GM19467 (cell line): Measurements from ENCODE around the gene SH3BP5L.
"Not testable (repeated sequence)": the region's sequence is repeated elsewhere in the genome, so short reads cannot be mapped to it uniquely, and the experiment has no call there.

ENCODE experiments used
- ATAC-seq: cut with Tn5 transposase; IDR thresholded peaks from one replicate; pipeline ENCODE4 v1.9.1; 2021; ENCODE audit warnings: mild to moderate bottlenecking, moderate library complexity; ENCODE audit not compliant: unreplicated experiment

The SH3BP5L gene

GRCh38 chr1:248810727-248811513, 14.8 kb downstream of the SH3BP5L start:
- no peak for ATAC-seq

- no peak for ATAC-seq
Measured at GRCh38 chr1:248810000-248810726, 15.6 kb downstream of the SH3BP5L start.

DNA sequence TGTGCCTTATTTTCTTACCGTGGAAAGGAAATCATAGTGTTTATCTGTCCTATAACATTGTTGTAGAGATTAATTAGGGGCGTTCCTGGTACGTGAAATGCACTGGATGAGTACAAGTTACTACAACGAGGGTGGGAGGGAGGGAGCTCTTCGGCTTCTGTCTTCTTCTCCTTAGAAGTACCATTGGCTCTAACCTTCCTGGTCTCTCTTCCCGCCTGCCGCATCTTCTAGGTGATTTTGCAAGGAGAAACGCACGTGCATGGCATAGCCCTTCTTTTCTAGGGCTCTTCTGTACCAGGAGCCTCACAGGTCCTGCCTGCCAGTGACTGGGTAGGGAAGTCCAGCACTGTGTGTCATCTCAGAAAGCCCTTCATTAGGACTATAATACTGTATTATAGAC, 16.8 kb downstream of the SH3BP5L start:
- no peak for ATAC-seq

DNA sequence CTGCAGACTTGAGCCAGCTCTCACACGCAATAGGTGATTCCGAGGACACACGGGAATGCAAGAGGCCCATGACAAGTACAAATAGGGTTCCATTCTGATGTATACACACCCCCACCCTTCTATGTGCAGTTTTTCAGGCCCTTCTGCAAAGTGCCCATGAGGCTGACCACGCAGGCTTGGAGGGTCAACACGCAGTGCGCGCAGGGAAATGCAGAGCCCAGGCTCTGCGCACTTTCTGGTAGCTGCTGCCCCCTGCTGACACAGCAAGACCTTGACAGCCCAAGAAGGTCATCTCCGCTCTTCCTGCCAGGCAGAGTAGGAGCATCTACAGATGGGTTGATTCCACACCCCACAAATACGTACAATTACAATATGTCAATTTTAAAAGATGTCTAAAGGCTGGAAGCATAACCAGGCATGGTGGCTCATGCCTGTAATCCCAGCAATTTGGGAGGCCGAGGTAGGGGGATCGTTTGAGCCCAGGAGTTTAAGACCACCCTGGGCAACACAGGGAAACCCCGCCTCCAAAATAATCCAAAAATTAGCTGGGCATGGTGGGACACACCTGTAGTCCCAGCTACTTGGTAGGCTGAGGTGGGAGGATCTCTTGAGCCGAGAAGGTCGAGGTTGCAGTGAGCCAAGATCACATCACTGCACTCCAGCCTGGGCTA, 18.5 kb downstream of the SH3BP5L start:
- ATAC-seq, result peak; percentile 55

DNA sequence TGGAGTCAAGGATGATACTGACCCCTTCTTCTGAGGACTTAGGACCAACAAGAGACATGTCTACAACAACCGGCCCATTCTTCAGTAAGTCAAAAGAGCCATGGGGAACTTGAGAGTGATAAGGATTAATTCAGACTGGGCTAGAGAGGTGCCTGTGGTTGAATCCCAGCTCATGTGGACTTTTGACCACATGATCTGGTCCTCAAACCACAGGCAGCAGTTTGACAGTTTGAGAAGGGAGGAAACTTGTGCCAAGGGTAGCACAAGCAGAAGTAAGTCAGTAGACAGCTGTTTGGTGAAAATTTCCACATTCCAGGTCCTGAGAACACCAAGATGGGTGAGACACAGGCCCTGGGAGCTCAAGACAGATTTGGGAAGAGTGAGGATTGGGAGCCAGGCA, 19.8 kb downstream of the SH3BP5L start:
- ATAC-seq, result no peak

- ATAC-seq, result peak; percentile 85
Measured at GRCh38 chr1:248804771-248805681, 20.7 kb downstream of the SH3BP5L start.

- not testable (repeated sequence) for ATAC-seq
Measured at GRCh38 chr1:248803501-248803900, 22.2 kb downstream of the SH3BP5L start.

DNA sequence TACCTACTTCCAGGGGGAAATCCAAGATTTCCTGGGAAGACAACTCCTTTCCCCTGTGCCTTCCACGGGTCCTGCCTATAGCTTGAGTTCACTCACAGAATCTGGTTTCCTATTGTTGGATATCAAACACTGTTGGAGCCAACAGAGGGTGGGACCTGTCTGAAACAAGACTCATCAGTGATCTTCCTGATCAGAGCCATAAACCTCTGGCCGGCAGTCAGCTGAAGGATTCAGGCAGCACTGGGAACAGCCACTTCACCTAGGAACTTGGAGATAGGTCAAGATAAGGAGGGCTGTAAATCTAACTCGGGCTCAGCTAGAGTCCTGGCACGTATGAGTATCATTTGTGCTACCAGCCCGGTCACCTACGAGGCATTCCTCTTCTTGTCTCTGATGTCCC, 23.3 kb downstream of the SH3BP5L start:
- no peak for ATAC-seq

DNA sequence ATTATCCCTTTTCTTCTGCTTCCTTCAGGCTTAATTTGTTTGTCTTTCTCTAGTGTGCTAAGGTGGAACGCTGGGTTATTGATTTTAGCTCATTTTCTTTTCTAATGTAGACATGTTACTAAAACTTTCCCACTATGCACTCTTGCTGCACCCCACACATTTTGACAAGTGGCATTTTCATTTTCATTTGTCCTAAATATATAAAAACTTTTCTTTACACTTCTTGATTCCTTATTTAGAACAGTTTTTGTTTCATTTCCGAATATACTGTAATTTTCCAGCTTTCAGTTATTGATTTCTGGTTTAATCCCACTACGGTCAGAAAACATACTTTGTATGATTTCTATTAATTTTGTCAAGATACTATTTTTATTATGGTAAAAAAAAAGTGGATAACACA, 25.3 kb downstream of the SH3BP5L start:
- no peak for ATAC-seq

DNA sequence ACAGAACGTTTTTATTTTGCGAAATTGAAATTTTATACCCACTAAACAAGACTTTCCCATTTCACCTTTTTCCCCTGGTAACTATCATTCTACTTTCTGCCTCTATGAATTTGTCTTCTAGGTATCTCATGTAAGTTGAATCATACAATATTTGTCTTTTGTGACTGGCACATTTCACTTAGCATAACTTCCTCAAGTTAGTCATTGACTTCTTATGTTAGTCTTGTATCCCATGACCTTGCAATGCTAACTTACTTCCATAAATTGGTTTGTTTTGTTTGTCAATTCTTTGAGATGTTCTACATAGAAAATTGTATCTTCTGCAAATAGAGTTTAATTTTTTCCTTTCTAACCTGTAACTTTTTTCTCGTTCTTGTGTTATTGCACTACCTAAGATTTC, 26.9 kb downstream of the SH3BP5L start:
- no peak for ATAC-seq

DNA sequence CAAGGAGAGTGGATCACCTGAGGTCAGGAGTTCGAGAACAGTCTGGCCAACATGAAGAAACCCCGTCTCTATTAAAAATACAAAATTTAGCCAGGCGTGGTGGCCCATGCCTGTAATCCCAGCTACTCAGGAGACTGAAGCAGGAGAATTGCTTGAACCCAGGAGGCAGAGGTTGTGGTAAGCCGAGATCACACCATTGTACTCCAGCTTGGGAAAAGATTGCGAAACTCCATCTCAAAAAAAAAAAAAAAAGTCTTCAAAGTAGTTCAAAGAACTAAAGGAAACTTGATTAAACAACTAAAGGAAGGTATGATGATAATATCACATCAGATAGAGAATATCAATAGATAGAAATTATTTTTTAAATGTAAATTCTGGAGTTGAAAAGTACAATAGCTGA, 31.1 kb downstream of the SH3BP5L start:
- ATAC-seq, result not testable (repeated sequence)

DNA sequence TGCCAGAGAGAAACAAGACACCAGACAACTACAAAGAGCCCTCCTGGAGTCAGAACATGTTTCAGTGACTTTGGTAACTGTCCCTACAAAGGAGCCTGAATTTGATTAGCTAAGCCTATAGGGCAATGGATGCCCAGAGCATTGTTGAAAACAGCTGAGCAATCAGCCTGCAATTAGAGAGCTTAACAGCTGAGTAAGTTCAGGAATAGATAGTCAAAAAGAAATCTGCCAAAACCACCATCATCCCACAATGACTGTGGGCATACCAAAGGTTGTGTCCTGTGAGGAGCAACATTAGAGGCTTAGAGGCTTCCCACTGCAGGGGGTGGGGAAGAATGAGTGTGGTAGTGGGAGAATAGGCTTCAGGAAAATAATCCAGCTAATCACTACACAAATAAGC, 32.1 kb downstream of the SH3BP5L start:
- ATAC-seq, result peak; percentile 70

GRCh38 chr1:248792342-248792741, 33.4 kb downstream of the SH3BP5L start:
- peak; percentile 40 for ATAC-seq

DNA sequence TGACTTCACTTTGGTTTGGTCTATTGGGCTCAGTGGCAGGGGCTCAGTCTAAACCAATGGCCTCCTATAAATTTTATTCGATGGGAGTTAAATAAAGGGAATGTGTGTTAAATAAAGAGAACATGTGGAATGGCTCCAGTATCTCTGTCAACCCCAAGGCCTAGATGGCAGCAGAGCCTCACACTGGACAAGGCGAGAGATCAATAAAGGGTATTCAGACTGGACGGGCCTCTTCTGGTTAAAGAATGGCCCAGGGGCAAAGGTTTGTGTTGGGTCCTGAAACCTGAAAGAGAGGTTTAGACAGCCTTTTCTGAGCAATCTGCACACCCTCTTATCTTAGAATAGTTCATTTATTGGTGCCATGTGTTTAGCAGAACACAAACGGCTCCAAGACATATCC, 34.7 kb downstream of the SH3BP5L start:
- ATAC-seq, result no peak

DNA sequence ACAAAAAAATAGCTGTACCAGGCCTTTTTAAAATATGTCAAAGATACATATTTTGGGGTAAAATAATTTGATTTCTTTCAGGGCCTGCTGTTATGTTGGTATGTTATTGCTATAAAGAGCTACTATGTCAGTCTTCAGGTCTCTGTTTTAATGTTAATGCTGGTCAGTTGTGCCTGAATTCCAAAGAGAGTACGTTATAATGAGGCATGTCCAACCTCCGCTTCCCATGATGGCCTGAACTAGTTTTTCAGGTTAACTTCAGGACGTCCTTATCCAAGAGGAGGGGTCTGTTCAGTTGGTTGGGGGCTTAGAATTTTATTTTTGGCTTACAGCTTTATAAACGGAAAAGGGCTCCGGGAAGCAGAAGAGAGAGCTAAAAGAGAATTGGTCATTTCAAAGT, 35.3 kb downstream of the SH3BP5L start:
- no peak for ATAC-seq

- not testable (repeated sequence) for ATAC-seq
Measured at GRCh38 chr1:248789337-248789736, 36.4 kb downstream of the SH3BP5L start.

DNA sequence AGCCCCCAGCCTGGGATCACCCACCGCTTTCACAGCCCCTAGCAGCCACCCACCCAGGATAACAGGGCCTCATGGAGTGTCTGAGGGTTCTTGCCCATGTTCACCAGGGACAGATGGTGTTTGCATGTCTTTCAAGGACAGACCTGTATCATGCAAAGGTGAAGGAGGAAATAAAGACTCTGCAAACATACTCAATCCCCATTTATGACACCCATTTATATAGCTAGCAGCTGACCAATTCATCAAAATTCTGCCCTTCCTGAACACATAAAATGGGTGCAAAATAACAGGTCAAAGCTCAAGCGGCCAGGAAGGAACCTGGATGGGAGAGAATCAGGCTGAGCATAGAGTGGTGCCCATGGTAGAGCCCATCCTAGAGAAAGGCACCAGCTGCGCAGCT, 37.4 kb downstream of the SH3BP5L start:
- ATAC-seq, result no peak

DNA sequence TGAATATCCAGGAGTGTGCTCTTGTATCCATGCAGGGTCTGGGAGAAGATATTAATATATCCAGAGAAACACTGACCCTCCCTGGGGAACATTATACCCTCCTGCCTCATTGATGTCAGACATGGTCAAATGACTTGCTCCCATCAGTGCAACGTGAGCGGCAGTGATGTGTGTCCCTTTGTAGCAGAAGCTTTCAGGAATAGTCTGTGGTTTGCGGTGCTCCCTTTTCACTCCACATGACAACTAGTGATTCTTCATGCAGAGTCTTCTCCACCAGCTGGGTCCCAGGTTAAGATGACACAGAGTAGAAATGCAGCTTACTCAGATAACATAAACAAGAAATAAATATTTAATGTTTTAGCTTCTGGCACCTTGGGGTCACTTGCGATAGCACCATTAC, 38.3 kb downstream of the SH3BP5L start:
- ATAC-seq, result no peak

DNA sequence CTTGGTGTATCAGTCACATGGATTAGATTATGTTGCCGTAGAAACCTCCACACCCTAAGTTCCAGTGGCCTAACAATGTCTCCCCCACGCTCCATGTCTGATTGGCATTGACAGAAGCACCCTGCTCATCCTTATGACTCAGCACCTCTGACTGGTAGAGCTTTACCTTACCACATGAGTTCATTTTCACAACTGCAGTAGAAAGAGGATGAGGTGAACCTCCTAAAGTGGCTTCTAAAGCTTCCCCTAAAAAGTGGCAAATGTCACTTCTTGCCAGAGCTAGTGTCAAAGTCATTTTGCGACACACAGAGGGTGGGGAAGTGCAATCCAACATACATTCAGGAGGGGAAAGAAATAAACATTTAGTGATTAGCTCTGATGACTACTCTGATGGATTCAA, 39.6 kb downstream of the SH3BP5L start:
- ATAC-seq, result no peak

GRCh38 chr1:248783367-248783766, 42.3 kb downstream of the SH3BP5L start:
- no peak for ATAC-seq
